MCF 10A (cell line): ENCODE results near the gene HLA-DQB1. TPM values are rescaled to one million over a fixed set of nuclear protein-coding genes. Genes with fewer than 3 reads are reported as not detected.
"Not testable (repeated sequence)": the region's sequence is repeated elsewhere in the genome, so short reads cannot be mapped to it uniquely, and the experiment has no call there.

Source experiments
- BruUV-seq: library from RNA; stranded (reverse); fragments of 400-500 nt; replicated peaks from 2 replicates; lab custom pipeline; 2021; lab: Mats Ljungman, UMichigan
- CTCF ChIA-PET: fragments of 300-600 bp; sonication (Branson Sonifier 250); formaldehyde crosslinking; extraction: SDS; loops from one replicate; lab custom pipeline; 2021; ENCODE audit warnings: antibody characterized with exemption, inconsistent platforms; lab: Yijun Ruan, JAX
- POLR2A ChIA-PET: fragments of 300-600, 350-650 bp; sonication (Branson Sonifier 250); formaldehyde crosslinking; extraction: SDS; loops from one replicate; lab custom pipeline; 2020; ENCODE audit warnings: antibody characterized with exemption, inconsistent platforms; lab: Yijun Ruan, JAX
- DNase-seq: peaks from one replicate; pipeline ENCODE4 v3.0.0-alpha.2; 2018; ENCODE audit not compliant: unreplicated experiment
- H3K27ac Mint-ChIP-seq: one replicate; pipeline ENCODE4 v1.8.0; 2022; ENCODE audit warnings: mild to moderate bottlenecking, low read depth, mixed read lengths; ENCODE audit not compliant: unreplicated experiment
- H3K27me3 Mint-ChIP-seq: one replicate; pipeline ENCODE4 v1.8.0; 2022; ENCODE audit warnings: mixed read lengths; ENCODE audit not compliant: insufficient read depth, unreplicated experiment
- H3K36me3 Mint-ChIP-seq: one replicate; pipeline ENCODE4 v1.8.0; 2022; ENCODE audit warnings: mild to moderate bottlenecking, moderate library complexity, mixed read lengths; ENCODE audit not compliant: insufficient read depth, unreplicated experiment
- H3K4me1 Mint-ChIP-seq: one replicate; pipeline ENCODE4 v1.8.0; 2022; ENCODE audit warnings: mixed read lengths; ENCODE audit not compliant: insufficient read depth, unreplicated experiment
- H3K4me3 Mint-ChIP-seq: one replicate; pipeline ENCODE4 v1.8.0; 2022; ENCODE audit warnings: mild to moderate bottlenecking, moderate library complexity, mixed read lengths; ENCODE audit not compliant: unreplicated experiment
- H3K9me3 Mint-ChIP-seq: one replicate; pipeline ENCODE4 v1.8.0; 2022; ENCODE audit warnings: mixed read lengths; ENCODE audit not compliant: unreplicated experiment
- CTCF ChIP-seq: fragments of 200-600 bp; IDR thresholded peaks from one replicate; pipeline ENCODE4 v1.8.0; 2022; ENCODE audit warnings: antibody characterized with exemption, mild to moderate bottlenecking; ENCODE audit not compliant: unreplicated experiment
- intact Hi-C: fragments of 100-400 bp; cut with micrococcal nuclease; formaldehyde crosslinking; loops from 2 replicates; pipeline ENCODE4 v1.14.1; 2022
- total RNA-seq: library from RNA; stranded (reverse); gene quantifications from 2 replicates; pipeline ENCODE4 v1.2.3, GENCODE V29; 2022

HLA-DQB1 gene
- total RNA-seq, 1 experiment from 2014 or later = not detected

DNA sequence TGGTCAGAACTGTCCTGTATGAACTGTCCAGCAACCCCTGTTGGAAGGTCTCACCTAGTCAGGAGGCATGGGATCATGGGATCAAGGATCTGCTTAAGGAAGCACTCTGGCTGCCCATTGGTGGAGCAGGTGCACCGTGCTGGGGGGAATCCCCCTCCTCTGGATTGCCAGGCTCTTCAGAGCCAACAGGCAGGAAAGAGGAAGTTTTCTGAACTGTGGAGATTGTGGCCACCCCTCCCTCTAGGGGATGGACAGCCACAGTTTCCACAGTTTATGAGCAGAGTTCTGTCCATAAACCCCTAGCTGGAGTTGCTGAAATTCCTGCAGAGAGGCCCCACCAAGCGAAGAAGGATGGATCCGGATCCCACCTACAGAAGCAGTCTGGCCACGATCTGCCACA lies 13.0 kb upstream of the HLA-DQB1 start:
- no peak for DNase-seq
- TF ChIP-seq CTCF = no peak
- Mint-ChIP-seq H3K9me3 (no peaks in the 10 kb centered on the region), H3K27ac (no peak overlapping the region), H3K36me3 (no peaks in the 10 kb centered on the region), H3K27me3 (peaks cover 80% of the 10 kb centered on the region), H3K4me3 (no peak overlapping the region), H3K4me1 (no peaks in the 10 kb centered on the region)
- POLR2A ChIA-PET = no interaction called here
- CTCF ChIA-PET = no interaction called here
- intact Hi-C loops = no loop called here
- BruUV-seq = no TSS peak

- H3K4me1 Mint-ChIP-seq, DNase-seq, BruUV-seq, H3K36me3 Mint-ChIP-seq, CTCF ChIA-PET, H3K27ac Mint-ChIP-seq, H3K4me3 Mint-ChIP-seq, H3K9me3 Mint-ChIP-seq, POLR2A ChIA-PET, intact Hi-C loops: not testable (repeated sequence)
- H3K27me3 Mint-ChIP-seq = peaks cover 53% of the 10 kb centered on the region
Measured at GRCh38 chr6:32674123-32674522, 7.7 kb upstream of the HLA-DQB1 start.

GRCh38 chr6:32671908-32672307 lies 5.5 kb upstream of the HLA-DQB1 start:
- H3K9me3 Mint-ChIP-seq, CTCF ChIA-PET, POLR2A ChIA-PET, H3K4me1 Mint-ChIP-seq, H3K4me3 Mint-ChIP-seq, H3K27ac Mint-ChIP-seq, H3K36me3 Mint-ChIP-seq, BruUV-seq, DNase-seq, intact Hi-C loops: not testable (repeated sequence)
- H3K27me3 Mint-ChIP-seq = peaks cover 50% of the 10 kb centered on the region

DNA sequence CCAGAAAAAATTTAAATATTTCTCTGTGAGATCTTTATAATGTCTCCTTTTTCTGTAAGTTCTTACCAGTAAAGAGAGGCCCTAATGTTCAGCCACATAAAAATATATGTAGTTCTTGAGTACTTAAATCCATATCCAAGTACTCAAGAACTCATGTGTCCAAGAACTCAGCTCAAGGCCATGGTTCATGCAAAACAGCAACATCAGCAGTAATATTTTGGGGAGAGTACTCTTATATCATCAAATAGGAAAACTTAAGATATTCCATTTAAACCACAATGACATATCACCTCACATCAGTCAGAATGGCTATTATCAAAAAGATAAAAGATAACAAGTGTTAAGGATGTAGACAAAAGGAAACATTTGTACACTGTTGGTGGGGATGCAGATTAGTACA lies 3.4 kb upstream of the HLA-DQB1 start:
- no peak for TF ChIP-seq CTCF
- ChIA-PET CTCF (interaction anchor here (0.6 to 1.5 kb wide), 2 partner anchors 30 to 198 kb away, joined by 3 read pairs; no protein-coding TSS in a partner anchor), POLR2A (no interaction called here)
- Mint-ChIP-seq H3K27me3 (peaks cover 60% of the 10 kb centered on the region), H3K4me3 (no peak overlapping the region), H3K4me1 (no peaks in the 10 kb centered on the region), H3K27ac (no peak overlapping the region), H3K9me3 (no peaks in the 10 kb centered on the region), H3K36me3 (no peaks in the 10 kb centered on the region)
- intact Hi-C loops = no loop called here
- BruUV-seq = no TSS peak
- no peak for DNase-seq

GRCh38 chr6:32669240-32669639 lies 2.8 kb upstream of the HLA-DQB1 start:
- no TSS peak for BruUV-seq
- Mint-ChIP-seq H3K4me1 (no peaks in the 10 kb centered on the region), H3K9me3 (no peaks in the 10 kb centered on the region), H3K27me3 (peaks cover 60% of the 10 kb centered on the region), H3K27ac (no peak overlapping the region), H3K36me3 (no peaks in the 10 kb centered on the region), H3K4me3 (no peak overlapping the region)
- no peak for TF ChIP-seq CTCF
- ChIA-PET CTCF (interaction anchor here (1.5 kb wide), 1 partner anchor 199 kb away, joined by 3 read pairs; no protein-coding TSS in a partner anchor), POLR2A (no interaction called here)
- no peak for DNase-seq
- intact Hi-C loops = no loop called here
